Rectal smooth muscle tissue (tissue), 1 donor: Measurements from ENCODE around the gene SLC16A8.

ENCODE experiments used
- H3K27ac ChIP-seq: one replicate; pipeline ENCODE4 v1.7.0; 2013; ENCODE audit warnings: low read depth, low read length, inconsistent platforms
- H3K27me3 ChIP-seq: one replicate; pipeline ENCODE4 v1.7.0; 2013; ENCODE audit warnings: low read length; ENCODE audit not compliant: control insufficient read depth, insufficient read depth
- H3K36me3 ChIP-seq: one replicate; pipeline ENCODE4 v1.7.0; 2013; ENCODE audit warnings: low read length; ENCODE audit not compliant: control insufficient read depth, insufficient read depth
- H3K4me1 ChIP-seq: one replicate; pipeline ENCODE4 v1.7.0; 2013; ENCODE audit warnings: low read length; ENCODE audit not compliant: control insufficient read depth, insufficient read depth
- H3K4me3 ChIP-seq: one replicate; pipeline ENCODE4 v1.7.0; 2013; ENCODE audit warnings: low read length
- H3K9ac ChIP-seq: one replicate; pipeline ENCODE4 v1.7.0; 2013; ENCODE audit warnings: low read length

The SLC16A8 gene

GRCh38 chr22:38051900-38052862 lies 31.8 kb downstream of the SLC16A8 start:
- Histone ChIP-seq H3K4me1 (no peaks in the 10 kb centered on the region), H3K4me3 (no peak overlapping the region), H3K9ac (no peak overlapping the region), H3K27ac (no peak overlapping the region), H3K36me3 (no peaks in the 10 kb centered on the region), H3K27me3 (no peaks in the 10 kb centered on the region)

GRCh38 chr22:38051261-38051660 lies 32.7 kb downstream of the SLC16A8 start:
- H3K36me3 ChIP-seq = no peaks in the 10 kb centered on the region
- H3K27ac ChIP-seq = peak overlapping the region; percentile 21
- H3K27me3 ChIP-seq = no peaks in the 10 kb centered on the region
- no peaks in the 10 kb centered on the region for H3K4me1 ChIP-seq
- no peak overlapping the region for H3K4me3 ChIP-seq
- H3K9ac ChIP-seq = no peak overlapping the region

GRCh38 chr22:38050720-38051119 lies 33.3 kb downstream of the SLC16A8 start:
- no peaks in the 10 kb centered on the region for H3K36me3 ChIP-seq
- no peak overlapping the region for H3K4me3 ChIP-seq
- no peaks in the 10 kb centered on the region for H3K27me3 ChIP-seq
- peak overlapping the region; percentile 21 for H3K27ac ChIP-seq
- no peaks in the 10 kb centered on the region for H3K4me1 ChIP-seq
- H3K9ac ChIP-seq = no peak overlapping the region

GRCh38 chr22:38049812-38050619 lies 34.0 kb downstream of the SLC16A8 start:
- H3K4me1 ChIP-seq = no peaks in the 10 kb centered on the region
- H3K27me3 ChIP-seq = no peaks in the 10 kb centered on the region
- no peak overlapping the region for H3K9ac ChIP-seq
- H3K27ac ChIP-seq = peak overlapping the region; percentile 48
- no peak overlapping the region for H3K4me3 ChIP-seq
- no peaks in the 10 kb centered on the region for H3K36me3 ChIP-seq

- H3K36me3 ChIP-seq = no peaks in the 10 kb centered on the region
- no peaks in the 10 kb centered on the region for H3K4me1 ChIP-seq
- no peaks in the 10 kb centered on the region for H3K27me3 ChIP-seq
These were observed 37.8 kb downstream of the SLC16A8 start for GRCh38 chr22:38046070-38046748.

GRCh38 chr22:38043151-38044039 lies 40.6 kb downstream of the SLC16A8 start:
- Histone ChIP-seq H3K36me3 (no peaks in the 10 kb centered on the region), H3K27ac (no peak overlapping the region), H3K4me3 (no peak overlapping the region), H3K9ac (no peak overlapping the region), H3K27me3 (no peaks in the 10 kb centered on the region), H3K4me1 (no peaks in the 10 kb centered on the region)

More at GRCh38 chr22:38046070-38046748, 37.8 kb downstream of the SLC16A8 start:
- Histone ChIP-seq H3K4me3 (no peak overlapping the region), H3K9ac (no peak overlapping the region), H3K27ac (no peak overlapping the region)

- H3K4me1 ChIP-seq = no peaks in the 10 kb centered on the region
- H3K27ac ChIP-seq = no peak overlapping the region
- H3K36me3 ChIP-seq = no peaks in the 10 kb centered on the region
- no peaks in the 10 kb centered on the region for H3K27me3 ChIP-seq
- no peak overlapping the region for H3K9ac ChIP-seq
- H3K4me3 ChIP-seq = no peak overlapping the region
These were observed 41.5 kb downstream of the SLC16A8 start for GRCh38 chr22:38042488-38042790.

GRCh38 chr22:38041760-38042487 lies 42.1 kb downstream of the SLC16A8 start:
- H3K9ac ChIP-seq = no peak overlapping the region
- H3K4me1 ChIP-seq = no peaks in the 10 kb centered on the region
- H3K27me3 ChIP-seq = no peaks in the 10 kb centered on the region
- no peak overlapping the region for H3K4me3 ChIP-seq
- no peak overlapping the region for H3K27ac ChIP-seq
- no peaks in the 10 kb centered on the region for H3K36me3 ChIP-seq

GRCh38 chr22:38040953-38041759 lies 42.8 kb downstream of the SLC16A8 start:
- Histone ChIP-seq H3K4me1 (no peaks in the 10 kb centered on the region), H3K4me3 (no peak overlapping the region), H3K9ac (no peak overlapping the region), H3K27me3 (no peaks in the 10 kb centered on the region), H3K27ac (no peak overlapping the region), H3K36me3 (no peaks in the 10 kb centered on the region)

- peak overlapping the region; percentile 64 for H3K27ac ChIP-seq
- H3K4me3 ChIP-seq = no peak overlapping the region
- H3K36me3 ChIP-seq = no peaks in the 10 kb centered on the region
- peaks cover 9% of the 10 kb centered on the region for H3K4me1 ChIP-seq
- H3K9ac ChIP-seq = no peak overlapping the region
- no peaks in the 10 kb centered on the region for H3K27me3 ChIP-seq
These were observed 44.8 kb downstream of the SLC16A8 start for GRCh38 chr22:38038890-38039812.
